Measurements from ENCODE around the gene PRIMA1.

Gene PRIMA1

GRCh38 chr14:93683226-93683625 is 105.1 kb downstream of the PRIMA1 start:
- no peak for DNase-seq (ENCODE audit: low read depth)
- H3K4me3 ChIP-seq (ENCODE audit: low read length) = no peak overlapping the region
- no peak for TF ChIP-seq CTCF (conservative IDR thresholded peaks at IDR 0.05; ENCODE audit: low read length)

- DNase-seq (ENCODE audit: low read depth) = no peak
- TF ChIP-seq CTCF (conservative IDR thresholded peaks at IDR 0.05; ENCODE audit: low read length) = no peak
- H3K4me3 ChIP-seq (ENCODE audit: low read length) = no peak overlapping the region
Measured at GRCh38 chr14:93682459-93682858, 105.8 kb downstream of the PRIMA1 start.

DNA sequence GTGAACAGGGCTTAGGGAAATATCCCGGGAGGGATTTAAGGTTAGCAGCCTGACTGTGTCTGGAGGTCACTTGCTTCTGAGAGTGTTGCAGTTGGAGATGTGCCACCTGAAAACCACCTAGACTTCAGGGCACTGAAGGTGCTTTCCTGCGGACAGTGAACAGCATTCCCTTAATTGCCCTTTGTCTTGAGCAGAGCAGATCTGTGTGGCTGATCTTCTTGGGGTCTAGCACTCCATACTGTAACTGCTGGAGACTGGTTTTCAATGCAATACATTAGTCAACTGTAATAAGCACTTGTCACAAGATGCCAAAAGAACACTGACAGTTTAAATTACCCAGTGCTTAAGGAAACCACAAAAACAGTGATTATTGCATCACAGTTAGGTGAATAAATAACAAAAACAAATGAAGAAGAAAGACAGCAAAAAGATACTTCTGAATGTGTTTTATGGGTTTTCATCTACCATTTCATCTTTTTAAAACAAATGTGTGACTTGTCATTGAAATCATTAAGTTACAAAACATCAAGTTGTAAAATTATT is 111.8 kb downstream of the PRIMA1 start:
- no peak for DNase-seq (ENCODE audit: low read depth)

DNA sequence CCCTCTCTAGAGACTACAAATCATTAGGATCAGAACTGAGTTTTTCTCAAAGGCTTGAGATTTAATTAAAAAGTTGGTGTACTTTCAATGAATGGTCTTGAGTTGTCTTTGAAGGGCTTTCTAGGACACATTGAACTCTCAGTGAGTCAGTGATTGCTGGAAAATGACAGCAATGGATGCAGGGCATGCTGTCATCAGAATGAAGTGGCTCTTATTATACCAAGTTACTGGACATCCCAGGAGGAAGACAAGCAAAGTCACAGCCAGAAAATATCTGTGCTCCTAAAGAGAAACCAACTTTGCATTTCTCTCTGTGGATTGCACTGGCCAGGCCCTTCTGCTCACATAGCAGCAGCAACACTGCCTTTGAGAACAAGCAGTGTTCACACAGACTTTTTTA is 112.6 kb downstream of the PRIMA1 start:
- DNase-seq (ENCODE audit: low read depth) = no peak
- TF ChIP-seq CTCF (conservative IDR thresholded peaks at IDR 0.05; ENCODE audit: low read length) = no peak
- H3K4me3 ChIP-seq (ENCODE audit: low read length) = no peak overlapping the region

More for the DNA sequence above, 111.8 kb downstream of the PRIMA1 start:
- no peak overlapping the region for H3K4me3 ChIP-seq (ENCODE audit: low read length)
- no peak for TF ChIP-seq CTCF (conservative IDR thresholded peaks at IDR 0.05; ENCODE audit: low read length)

GRCh38 chr14:93674343-93674742 is 113.9 kb downstream of the PRIMA1 start:
- no peak for TF ChIP-seq CTCF (conservative IDR thresholded peaks at IDR 0.05; ENCODE audit: low read length)
- no peak for DNase-seq (ENCODE audit: low read depth)
- no peak overlapping the region for H3K4me3 ChIP-seq (ENCODE audit: low read length)

- TF ChIP-seq CTCF (conservative IDR thresholded peaks at IDR 0.05; ENCODE audit: low read length) = no peak
- no peak for DNase-seq (ENCODE audit: low read depth)
- no peak overlapping the region for H3K4me3 ChIP-seq (ENCODE audit: low read length)
Measured at GRCh38 chr14:93669632-93670031, 118.7 kb downstream of the PRIMA1 start.
